Hypothalamus (tissue), 51 donors: Measurements from ENCODE around the gene HOXA9.

ENCODE experiments used
- DNase-seq, 51 donors: peaks; one replicate each; lab custom pipeline; 2025; lab: John Stamatoyannopoulos, UW

Gene HOXA9

GRCh38 chr7:27189295-27189996, 24.1 kb upstream of the HOXA9 start:
- DNase-seq: no peak

GRCh38 chr7:27188386-27189294, 23.3 kb upstream of the HOXA9 start:
- no peak for DNase-seq

- DNase-seq: no peak
Measured at GRCh38 chr7:27187475-27188385, 22.4 kb upstream of the HOXA9 start.

DNA sequence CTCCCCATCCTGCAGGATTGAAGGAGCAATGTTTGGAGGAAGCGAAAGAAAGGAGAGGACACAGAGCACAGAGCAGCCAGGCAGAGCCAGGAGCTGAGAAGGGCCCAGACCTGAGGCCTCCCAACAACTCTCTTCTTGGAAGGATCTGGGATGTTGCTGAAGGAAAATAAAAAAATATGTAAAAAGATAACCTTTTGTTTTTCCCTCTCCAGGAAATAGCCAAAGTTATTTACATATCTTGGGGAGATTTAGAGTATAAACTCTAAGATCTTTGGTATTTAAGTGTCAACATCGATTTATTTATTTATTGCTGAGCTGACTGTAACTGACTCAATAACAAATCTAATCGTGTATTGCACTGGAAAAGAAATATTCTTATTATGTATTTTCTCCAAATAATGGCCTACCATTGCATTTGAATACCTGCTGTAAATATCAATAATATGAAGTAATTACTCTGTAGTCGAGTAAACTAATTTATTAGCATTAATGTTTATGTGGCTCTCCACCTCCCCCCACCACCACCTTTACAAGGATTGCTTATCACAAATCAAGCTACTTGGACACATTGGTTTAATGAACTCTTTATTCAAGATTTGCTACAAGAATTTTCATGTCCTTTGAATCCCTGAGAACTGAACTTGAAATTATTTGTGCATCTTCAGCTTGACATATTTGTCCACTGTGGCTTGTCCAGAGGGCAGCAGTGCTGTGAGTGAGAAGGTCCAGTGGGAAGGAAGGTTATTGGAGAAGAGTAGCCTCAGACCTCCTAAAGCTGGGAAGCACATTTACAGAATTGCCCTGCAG, 21.5 kb upstream of the HOXA9 start:
- no peak for DNase-seq

DNA sequence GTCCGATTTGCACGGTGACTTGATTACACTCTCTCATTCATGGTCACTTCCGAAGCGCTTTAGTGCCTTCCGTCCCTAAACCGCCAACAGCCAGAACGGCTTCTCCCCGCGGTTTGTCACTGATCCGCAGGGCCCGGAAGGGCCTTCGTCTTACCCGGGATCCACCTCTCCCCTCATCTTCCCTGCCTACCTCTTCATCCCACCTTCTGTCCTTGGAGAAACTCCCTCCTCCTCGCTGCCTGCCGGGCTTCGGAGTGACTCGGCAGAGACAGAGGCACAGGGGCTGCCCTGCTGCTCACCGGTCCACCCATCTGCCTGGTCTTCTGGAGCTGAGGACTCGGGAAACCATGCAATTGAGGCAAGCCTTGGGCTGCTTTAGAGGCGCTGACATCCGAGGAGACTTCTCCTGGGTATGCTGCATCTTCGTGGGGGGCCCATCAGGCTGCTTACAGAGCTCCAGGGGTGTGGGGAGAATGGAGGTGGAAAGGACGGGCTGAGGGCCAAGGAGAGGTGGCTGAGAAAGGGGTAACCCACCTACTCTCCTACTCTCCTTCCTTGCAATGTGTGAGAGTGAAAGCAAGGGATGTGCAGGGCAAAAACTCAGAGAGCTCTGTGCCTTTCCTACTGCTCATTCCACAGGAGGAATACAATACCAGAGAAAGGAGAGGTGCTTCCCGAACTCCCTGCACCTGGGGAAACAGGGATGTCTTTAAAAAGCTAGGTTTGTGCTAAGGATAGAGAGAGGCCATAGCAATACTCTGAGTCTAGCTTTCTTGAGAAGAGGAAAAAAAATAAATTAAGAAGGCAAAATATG, 20.7 kb upstream of the HOXA9 start:
- DNase-seq: no peak

DNA sequence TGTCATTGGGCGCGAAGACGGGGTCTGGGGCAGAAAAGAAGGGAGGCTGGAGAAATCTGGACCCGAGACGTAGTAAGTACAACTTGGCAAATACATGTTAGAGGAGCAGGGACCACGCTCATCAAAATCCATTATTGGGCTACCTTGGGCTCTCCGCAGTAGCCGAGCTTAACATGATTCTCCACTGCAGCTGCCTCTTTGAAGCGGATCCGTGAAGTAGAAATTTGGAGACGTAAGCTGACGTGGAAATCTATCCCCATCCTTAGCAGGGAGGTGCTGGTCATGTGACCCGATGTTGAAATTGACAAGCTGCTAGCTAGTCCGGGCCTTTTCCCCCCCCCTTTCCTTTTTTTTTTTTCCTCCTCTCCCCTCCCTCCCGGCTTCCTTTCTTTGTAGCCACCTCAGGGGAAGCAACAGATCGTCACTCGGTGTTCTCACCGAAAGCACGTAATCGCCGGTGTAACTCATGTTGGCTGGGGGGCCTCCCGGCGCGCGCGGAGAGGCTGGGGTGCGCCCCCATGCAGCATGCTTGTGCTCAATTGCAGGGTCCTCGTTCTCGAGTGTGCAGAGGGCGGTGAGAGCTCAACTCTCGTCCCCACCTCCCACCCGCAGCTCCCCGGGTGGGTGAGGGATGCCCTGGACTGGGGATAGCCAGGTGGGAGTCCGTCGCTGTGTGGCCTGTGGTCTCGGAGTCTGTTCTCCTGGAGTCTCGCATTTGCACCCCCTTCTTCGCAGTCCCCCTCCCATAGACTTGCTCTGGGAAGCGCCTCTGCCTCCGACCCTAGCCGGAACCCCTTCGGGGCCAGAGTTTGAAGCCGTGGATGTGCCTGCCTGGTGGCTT, 19.9 kb upstream of the HOXA9 start, which contains the start of gene HOXA11:
TSS of gene HOXA11 (minus strand) at position 220 of the 841 bp plus-strand sequence. CDS start at position 132, 88 bp downstream.
- no peak for DNase-seq

GRCh38 chr7:27184337-27185012, 19.1 kb upstream of the HOXA9 start:
- no peak for DNase-seq

GRCh38 chr7:27183682-27184336, 18.5 kb upstream of the HOXA9 start:
- no peak for DNase-seq

DNA sequence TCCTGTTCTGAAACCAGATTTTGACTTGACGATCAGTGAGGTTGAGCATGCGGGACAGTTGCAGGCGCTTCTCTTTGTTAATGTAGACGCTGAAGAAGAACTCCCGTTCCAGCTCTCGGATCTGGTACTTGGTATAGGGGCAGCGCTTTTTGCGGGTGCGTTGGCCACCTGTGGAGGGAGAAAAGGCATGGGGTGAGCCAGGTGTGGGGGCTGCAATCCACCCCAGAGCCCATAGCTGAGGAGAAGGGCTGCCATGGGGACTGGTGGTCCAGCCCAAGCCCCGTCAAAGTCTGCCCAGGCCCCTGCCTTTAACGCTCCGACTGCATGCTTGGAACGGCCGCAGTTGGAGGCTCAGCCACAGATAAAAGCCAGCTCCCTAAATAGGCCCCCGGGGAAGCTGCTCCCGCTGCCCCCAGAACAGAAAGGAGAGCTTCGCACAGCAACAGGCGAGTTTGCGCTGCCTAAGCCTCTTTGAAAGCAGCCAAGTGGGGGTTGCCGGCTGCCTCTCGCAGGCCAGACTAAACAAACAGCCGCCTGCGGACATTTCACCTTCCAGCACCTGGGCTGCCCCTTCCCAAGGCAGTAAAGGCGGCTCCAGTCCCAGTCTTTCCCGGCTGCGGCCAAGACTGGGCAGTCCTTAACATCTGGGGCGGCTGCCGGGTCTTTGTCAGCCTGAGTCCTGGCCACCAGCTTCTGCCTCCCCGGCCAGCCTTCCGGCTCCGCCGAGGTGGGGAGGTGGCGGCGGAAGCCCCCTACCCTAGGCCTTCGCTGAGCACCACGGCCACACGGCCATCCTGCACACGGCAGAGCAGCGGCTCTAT, 17.7 kb upstream of the HOXA9 start:
- DNase-seq: no peak

DNA sequence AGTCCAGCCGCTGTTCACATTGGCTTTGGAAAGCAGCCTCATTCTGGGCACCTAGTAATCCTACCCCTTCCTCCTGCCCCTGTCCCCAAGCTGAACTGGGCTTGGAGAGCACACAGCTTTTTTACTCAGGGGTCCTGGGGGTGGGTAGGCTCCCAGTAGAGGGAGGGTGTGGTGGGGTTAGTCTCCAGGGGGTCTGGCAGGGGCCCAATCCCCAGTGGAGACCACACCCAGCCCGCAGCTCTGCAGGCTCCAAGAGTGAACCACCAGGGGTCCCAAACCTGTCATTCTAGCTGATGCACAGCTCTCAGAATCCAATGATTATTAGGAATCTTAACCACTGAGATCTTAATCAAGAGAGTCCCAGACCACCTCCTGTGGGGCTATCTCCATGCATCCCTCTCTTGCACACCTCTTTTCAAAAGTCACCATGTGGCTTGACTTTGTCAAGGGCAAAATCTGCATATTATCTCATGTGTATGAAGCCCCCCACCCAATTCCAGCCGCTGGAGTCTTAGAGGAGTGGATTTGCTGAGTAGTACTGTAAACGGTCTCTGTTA, 17.0 kb upstream of the HOXA9 start:
- DNase-seq: no peak

- DNase-seq: no peak
Measured at GRCh38 chr7:27181795-27182275, 16.5 kb upstream of the HOXA9 start.

DNA sequence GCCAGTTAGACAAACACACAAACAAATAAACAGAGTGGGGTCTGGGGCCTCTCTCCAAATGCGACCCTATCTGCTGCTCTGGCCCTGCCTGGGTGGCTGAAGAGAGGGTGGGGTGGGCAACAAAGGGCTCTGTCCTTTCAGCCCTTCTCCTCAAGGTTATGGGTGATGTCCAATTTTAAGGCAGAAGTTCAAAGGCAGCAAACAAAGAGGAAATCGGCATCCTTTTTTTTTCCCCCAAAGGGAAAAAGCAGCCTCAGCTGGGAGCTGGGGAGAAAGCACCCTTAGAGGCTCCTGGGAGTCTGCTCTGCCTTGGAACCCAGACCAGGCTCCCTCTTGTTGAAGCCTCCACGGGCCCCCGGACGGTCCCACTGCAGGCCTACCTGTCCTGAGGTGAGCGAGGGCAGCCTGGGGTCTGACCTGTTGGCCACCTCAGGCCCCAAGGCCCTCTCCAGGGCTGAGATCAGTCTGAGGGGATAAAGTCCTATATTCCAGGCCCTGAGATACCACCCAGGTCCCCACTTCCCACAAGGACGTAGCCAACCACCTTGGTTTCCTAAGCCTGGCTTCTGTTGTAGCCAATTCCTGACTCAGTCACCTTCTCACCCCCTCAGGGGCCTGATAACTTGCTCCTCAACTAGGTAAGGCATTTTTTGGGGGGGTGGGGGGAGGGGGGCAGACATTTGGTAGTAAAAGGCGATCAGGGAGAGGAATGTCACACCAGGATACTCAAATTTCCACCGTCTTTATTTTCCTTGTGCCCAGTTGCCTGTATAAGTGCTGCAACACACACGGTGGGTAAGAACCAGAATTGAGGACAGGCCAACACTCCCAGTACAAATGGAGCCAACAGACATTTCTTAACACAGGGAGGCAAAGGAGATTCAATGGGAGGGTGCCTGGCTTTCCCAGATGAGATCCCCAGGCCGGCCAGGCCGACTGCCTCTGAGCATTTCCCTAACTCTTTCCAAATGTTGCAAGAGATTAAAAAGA, 15.4 kb upstream of the HOXA9 start:
- no peak for DNase-seq

GRCh38 chr7:27179503-27180430, 14.4 kb upstream of the HOXA9 start:
- peak in 11 of 51 donors; percentile 2 to 34 (median 13) for DNase-seq
